GM13977 (cell line): ENCODE data around the gene BET1.

Experiments used
- DNase-seq: peaks from one replicate; pipeline ENCODE4 v3.0.0; 2012; ENCODE audit warnings: low spot score
- CTCF ChIP-seq: IDR thresholded peaks from 2 replicates; pipeline ENCODE4 v1.5.1; 2012; ENCODE audit warnings: mild to moderate bottlenecking, control low read depth; ENCODE audit not compliant: insufficient read depth; ENCODE audit errors: extremely low read depth, missing control alignments
- in situ Hi-C: fragments of 300-500 bp; cut with MboI; formaldehyde crosslinking; loops from one replicate; pipeline ENCODE4 v1.12.0; 2022; ENCODE audit warnings: low sequenced_read_pairs, low pct_unique_long_range_greater_than_20kb, mixed read lengths, inconsistent platforms; ENCODE audit not compliant: unreplicated experiment

BET1 gene, protein sequence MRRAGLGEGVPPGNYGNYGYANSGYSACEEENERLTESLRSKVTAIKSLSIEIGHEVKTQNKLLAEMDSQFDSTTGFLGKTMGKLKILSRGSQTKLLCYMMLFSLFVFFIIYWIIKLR

DNA sequence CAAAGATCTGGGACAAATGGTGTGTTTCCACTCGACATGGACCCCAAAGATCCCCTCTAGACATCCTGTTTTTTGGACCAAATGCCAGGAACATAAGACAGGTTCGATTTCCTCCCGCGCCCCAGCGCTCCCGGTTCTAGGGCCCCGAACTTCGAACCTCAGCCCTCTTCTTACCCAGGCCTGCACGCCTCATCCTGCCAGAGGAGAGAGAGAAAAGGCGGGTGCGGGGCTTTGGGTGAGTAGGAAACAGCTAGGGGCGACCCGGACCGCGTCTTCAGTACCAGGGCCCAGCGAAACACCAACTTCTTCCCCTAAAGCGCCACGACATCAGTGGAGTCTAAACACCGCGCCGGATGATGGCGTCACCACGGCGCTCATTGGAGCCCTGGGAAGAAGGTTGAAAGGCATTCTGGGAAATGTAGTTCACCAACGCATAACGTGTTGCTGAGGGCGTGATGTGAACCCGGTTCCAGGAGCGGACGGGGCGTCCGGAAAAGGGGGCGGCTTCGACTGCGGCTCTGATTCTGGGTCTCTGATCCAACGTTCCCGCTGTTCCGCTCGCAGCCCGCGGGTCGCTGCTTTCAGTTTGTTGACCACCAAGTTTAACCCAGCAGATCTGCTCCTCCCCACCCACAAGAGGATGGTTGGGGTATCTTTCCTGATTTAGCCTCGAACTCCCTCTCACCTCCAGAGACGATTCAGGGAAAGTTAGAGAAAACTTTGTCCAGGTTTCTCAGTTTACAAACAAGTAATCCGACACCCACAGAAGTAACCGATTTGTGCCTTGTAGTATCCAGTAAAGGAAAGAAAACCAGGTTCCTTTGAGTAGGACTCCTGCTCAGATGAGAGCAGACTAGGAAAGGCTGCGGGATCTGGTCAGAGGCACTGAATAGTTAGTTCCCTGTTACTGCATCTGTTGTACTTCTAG is at the start of gene BET1:
Gene BET1, minus strand, starts transcription at position 332 of the 928 bp plus-strand sequence. Its CDS starts 139 bp downstream, at position 193.
- DNase-seq: peak; percentile 91
- in situ Hi-C loops: no loop called here
- TF ChIP-seq CTCF: no peak

DNA sequence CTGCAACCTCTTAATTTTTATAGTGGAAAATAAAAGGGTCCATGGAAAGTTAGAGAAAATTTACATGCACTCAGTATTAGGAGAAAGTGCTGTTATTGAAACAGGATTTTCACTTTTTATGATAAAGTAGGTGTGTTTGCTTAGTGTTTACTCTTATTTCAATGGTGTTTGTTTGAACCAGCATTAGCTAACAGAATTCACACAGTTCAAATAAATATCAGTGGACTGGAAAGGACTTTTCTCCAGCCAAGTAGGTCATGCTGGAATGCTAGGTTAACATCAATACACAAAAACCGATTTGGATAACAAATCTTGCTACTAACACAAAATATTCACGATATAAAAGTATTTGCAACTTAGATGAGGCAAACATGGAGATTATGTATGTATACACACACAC is 49.4 kb upstream of the BET1 start:
- in situ Hi-C loops: no loop called here
- no peak for TF ChIP-seq CTCF

GRCh38 chr7:94052398-94053180 is 48.4 kb upstream of the BET1 start:
- in situ Hi-C loops: no loop called here
- DNase-seq: no peak
- TF ChIP-seq CTCF: no peak

More for the DNA sequence above, 49.4 kb upstream of the BET1 start:
- no peak for DNase-seq

DNA sequence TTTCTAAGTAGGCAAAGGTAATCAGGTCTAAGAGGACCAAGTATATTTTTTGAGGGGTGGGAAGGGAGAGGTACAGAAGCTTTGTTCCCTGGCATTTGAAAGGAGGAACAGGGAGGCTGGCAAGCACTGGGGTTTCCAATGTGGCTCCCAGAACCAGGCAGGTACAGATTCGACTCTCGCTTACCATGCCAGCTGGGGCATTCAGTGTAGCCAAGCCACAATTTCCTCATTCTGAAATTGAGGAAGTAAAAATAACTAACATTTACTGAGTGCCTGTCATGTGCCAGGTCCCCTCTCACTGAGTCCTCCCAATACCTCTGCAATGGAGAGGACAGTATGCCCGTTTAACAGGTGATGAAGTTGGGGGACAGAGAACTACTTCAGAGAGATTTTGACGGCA is 45.9 kb upstream of the BET1 start:
- DNase-seq: no peak
- in situ Hi-C loops: no loop called here
- no peak for TF ChIP-seq CTCF

DNA sequence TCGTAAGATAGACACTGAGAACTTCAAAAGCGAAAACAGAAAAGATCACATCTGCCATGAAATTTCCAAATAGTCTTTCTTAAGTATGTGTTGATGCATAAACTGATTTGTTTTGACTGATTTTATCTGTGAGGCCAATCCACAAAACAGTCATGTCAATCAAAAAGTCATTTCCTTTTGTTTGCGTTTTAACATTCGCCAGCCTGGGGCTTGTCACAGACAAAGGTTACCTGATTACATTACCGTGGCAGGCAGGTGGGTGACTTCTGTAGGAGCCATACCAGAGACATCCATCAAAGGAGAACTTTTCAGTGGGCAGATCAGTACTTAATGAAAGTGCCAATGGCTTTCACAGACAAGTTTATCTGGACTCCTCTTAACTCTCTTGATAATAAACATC is 45.5 kb upstream of the BET1 start:
- no peak for DNase-seq
- TF ChIP-seq CTCF: no peak
- in situ Hi-C loops: no loop called here

DNA sequence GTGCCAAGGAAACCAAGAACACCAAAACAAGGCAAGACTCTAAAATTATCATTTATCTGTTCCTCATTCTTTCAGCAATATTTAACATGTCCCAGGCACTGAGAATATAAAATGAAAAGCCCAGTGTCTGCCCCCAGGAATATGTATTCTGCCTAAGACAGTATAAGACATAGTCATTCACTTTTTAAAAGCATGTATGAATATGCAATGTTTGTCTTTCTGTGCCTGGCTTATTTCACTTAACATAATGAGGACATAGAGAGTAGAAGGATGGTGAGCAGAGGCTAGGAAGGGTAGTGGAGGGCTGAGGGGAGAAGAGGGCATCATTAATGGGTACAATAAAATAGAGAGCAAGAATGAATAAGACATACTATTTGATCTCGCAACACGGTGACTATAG is 44.6 kb upstream of the BET1 start:
- no peak for DNase-seq
- no peak for TF ChIP-seq CTCF
- in situ Hi-C loops: no loop called here
